MM.1S (cell line): ENCODE measurements around the gene PLXDC2.

Experiments used
- DNase-seq: peaks from one replicate; pipeline ENCODE4 v3.0.0-alpha.2; 2015
- H2AFZ ChIP-seq: fragments of 300-600 bp; sonication (generic); 2 replicates; pipeline ENCODE4 v1.6.0; 2016; ENCODE audit warnings: antibody characterized with exemption, low read length
- H3F3A ChIP-seq: fragments of 300-600 bp; sonication (generic); 2 replicates; pipeline ENCODE4 v1.6.1; 2016; ENCODE audit warnings: mild to moderate bottlenecking, antibody characterized with exemption, low read length, moderate library complexity, mixed read lengths; ENCODE audit not compliant: insufficient read depth
- H3K27ac ChIP-seq: fragments of 300-600 bp; sonication (generic); 2 replicates; pipeline ENCODE4 v1.5.1; 2016; ENCODE audit warnings: mild to moderate bottlenecking, low read length
- H3K27me3 ChIP-seq: fragments of 300-600 bp; sonication (generic); replicated peaks from 2 replicates; pipeline ENCODE4 v1.6.0; 2016; ENCODE audit warnings: low read length; ENCODE audit not compliant: insufficient read depth
- H3K36me3 ChIP-seq: fragments of 300-600 bp; sonication (generic); replicated peaks from 2 replicates; pipeline ENCODE4 v1.6.1; 2016; ENCODE audit warnings: mild to moderate bottlenecking, low read length, mixed read lengths; ENCODE audit not compliant: insufficient read depth
- H3K4me1 ChIP-seq: fragments of 300-600 bp; sonication (generic); 2 replicates; pipeline ENCODE4 v1.6.1; 2016; ENCODE audit warnings: low read length, mixed read lengths
- H3K4me2 ChIP-seq: fragments of 300-600 bp; sonication (generic); 2 replicates; pipeline ENCODE4 v1.6.0; 2016; ENCODE audit warnings: low read depth, low read length
- H3K4me3 ChIP-seq: fragments of 300-600 bp; sonication (generic); 2 replicates; pipeline ENCODE4 v1.5.1; 2016; ENCODE audit warnings: low read length, mixed read lengths
- H3K79me2 ChIP-seq: fragments of 300-600 bp; sonication (generic); 2 replicates; pipeline ENCODE4 v1.6.1; 2016; ENCODE audit warnings: mixed run types, low read length, mixed read lengths
- H3K9ac ChIP-seq: fragments of 300-600 bp; sonication (generic); 2 replicates; pipeline ENCODE4 v1.6.1; 2016; ENCODE audit warnings: low read length, mixed read lengths
- H3K9me2 ChIP-seq: fragments of 300-600 bp; sonication (generic); replicated peaks from 2 replicates; pipeline ENCODE4 v1.6.1; 2016; ENCODE audit warnings: mild to moderate bottlenecking, low read length, mixed read lengths; ENCODE audit not compliant: insufficient read depth
- H3K9me3 ChIP-seq: fragments of 300-600 bp; sonication (generic); replicated peaks from 2 replicates; pipeline ENCODE4 v1.6.1; 2016; ENCODE audit warnings: mild to moderate bottlenecking, low read length, mixed read lengths; ENCODE audit not compliant: insufficient read depth
- H4K20me1 ChIP-seq: fragments of 300-600 bp; sonication (generic); 2 replicates; pipeline ENCODE4 v1.6.1; 2016; ENCODE audit warnings: mild to moderate bottlenecking, low read length, moderate library complexity, mixed read lengths; ENCODE audit not compliant: insufficient read depth
- CTCF ChIP-seq: fragments of 300-600 bp; sonication (generic); IDR thresholded peaks from 2 replicates; pipeline ENCODE4 v1.5.1; 2016; ENCODE audit warnings: antibody characterized with exemption, low read length, mixed read lengths
- EZH2 ChIP-seq: fragments of 300-600 bp; sonication (generic); optimal IDR thresholded peaks from 2 replicates; pipeline ENCODE3; 2017; ENCODE audit warnings: low read depth, mild to moderate bottlenecking, antibody characterized with exemption, low read length, mixed read lengths
- EZH2phosphoT487 ChIP-seq: fragments of 300-600 bp; sonication (generic); IDR thresholded peaks from 2 replicates; pipeline ENCODE4 v1.6.1; 2018; ENCODE audit warnings: antibody characterized with exemption, low read length

Gene PLXDC2

GRCh38 chr10:19892677-19893076, 76.4 kb downstream of the PLXDC2 start:
- H3K79me2 ChIP-seq = no peaks in the 10 kb centered on the region
- H3K9me2 ChIP-seq = no peaks in the 10 kb centered on the region
- H3K4me2 ChIP-seq = no peak overlapping the region
- no peaks in the 10 kb centered on the region for H3K4me1 ChIP-seq
- H3K9me3 ChIP-seq = no peaks in the 10 kb centered on the region
- no peaks in the 10 kb centered on the region for H4K20me1 ChIP-seq
- H3K36me3 ChIP-seq = no peaks in the 10 kb centered on the region
- DNase-seq = no peak
- H3K27ac ChIP-seq = no peak overlapping the region
- no peak for TF ChIP-seq EZH2phosphoT487
- no peak for TF ChIP-seq CTCF
- TF ChIP-seq EZH2 = no peak
- H3F3A ChIP-seq = no peaks in the 10 kb centered on the region
- H3K27me3 ChIP-seq = no peaks in the 10 kb centered on the region
- no peak overlapping the region for H2AFZ ChIP-seq
- H3K9ac ChIP-seq = no peak overlapping the region
- no peak overlapping the region for H3K4me3 ChIP-seq

DNA sequence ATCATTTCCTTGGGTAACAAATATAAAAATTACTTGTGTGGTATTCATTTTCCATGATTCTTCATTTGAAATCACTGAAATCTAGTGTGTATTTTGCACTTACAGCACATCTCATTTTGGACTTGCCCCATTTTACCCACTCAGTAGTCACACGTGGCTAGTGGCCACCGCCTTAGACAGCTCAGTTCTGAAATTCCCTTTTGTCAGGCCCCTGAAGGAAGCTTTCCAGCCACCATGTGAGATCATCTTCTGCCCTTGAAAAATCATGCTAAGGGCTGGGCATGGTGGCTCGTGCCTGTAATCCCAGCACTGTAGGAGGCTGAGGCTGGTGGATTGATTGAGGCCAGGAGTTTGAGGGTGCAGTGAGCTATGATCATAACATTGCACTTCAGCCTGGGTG, 79.3 kb downstream of the PLXDC2 start:
- H3K9ac ChIP-seq = no peak overlapping the region
- H3K4me2 ChIP-seq = no peak overlapping the region
- no peaks in the 10 kb centered on the region for H3K9me2 ChIP-seq
- no peak overlapping the region for H2AFZ ChIP-seq
- no peaks in the 10 kb centered on the region for H3K27me3 ChIP-seq
- no peaks in the 10 kb centered on the region for H3K36me3 ChIP-seq
- no peaks in the 10 kb centered on the region for H3K4me1 ChIP-seq
- no peak for DNase-seq
- H3F3A ChIP-seq = no peaks in the 10 kb centered on the region
- H3K79me2 ChIP-seq = no peaks in the 10 kb centered on the region
- H3K27ac ChIP-seq = no peak overlapping the region
- H3K9me3 ChIP-seq = no peaks in the 10 kb centered on the region
- TF ChIP-seq CTCF (no peak), EZH2 (no peak), EZH2phosphoT487 (no peak)
- no peaks in the 10 kb centered on the region for H4K20me1 ChIP-seq
- H3K4me3 ChIP-seq = no peak overlapping the region

DNA sequence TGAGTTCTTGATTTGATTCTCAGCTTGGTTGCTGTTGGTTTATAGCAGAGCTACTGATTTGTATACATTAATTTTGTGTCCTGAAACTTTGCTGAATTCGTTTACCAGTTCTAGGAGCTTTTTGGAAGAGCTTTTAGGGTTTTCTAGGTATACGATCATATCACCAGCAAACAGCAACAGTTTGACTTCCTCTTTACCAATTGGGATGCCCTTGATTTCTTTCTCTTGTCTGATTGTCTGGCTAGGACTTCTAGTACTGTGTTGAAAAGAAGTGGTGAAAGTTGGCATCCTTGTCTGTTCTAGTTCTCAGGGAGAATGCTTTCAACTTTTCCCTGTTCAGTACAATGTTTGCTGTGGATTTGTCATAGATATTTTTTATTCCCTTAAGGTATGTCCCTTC, 86.2 kb downstream of the PLXDC2 start:
- TF ChIP-seq EZH2 (no peak), EZH2phosphoT487 (no peak), CTCF (no peak)
- Histone ChIP-seq H3K36me3 (no peaks in the 10 kb centered on the region), H3K4me1 (no peaks in the 10 kb centered on the region), H3K9ac (no peak overlapping the region), H3K27ac (no peak overlapping the region), H3K79me2 (no peaks in the 10 kb centered on the region), H3F3A (no peaks in the 10 kb centered on the region), H4K20me1 (no peaks in the 10 kb centered on the region), H3K27me3 (no peaks in the 10 kb centered on the region), H2AFZ (no peak overlapping the region), H3K9me2 (no peaks in the 10 kb centered on the region), H3K4me2 (no peak overlapping the region), H3K4me3 (no peak overlapping the region), H3K9me3 (no peaks in the 10 kb centered on the region)
- DNase-seq = no peak
